Ovary (tissue), 9 donors: ENCODE results near the gene MUL1. TPM values are rescaled to one million over a fixed set of nuclear protein-coding genes. Genes with fewer than 3 reads are reported as not detected.

ENCODE experiments used
- DNase-seq, 5 donors: peaks; one replicate each; pipeline ENCODE4 v3.0.0-alpha.2; 2019 to 2020
- H3K27ac ChIP-seq, 2 donors: fragments of 200-600 bp; one replicate each; pipeline versions ENCODE4 v1.5.1 to v1.8.0; 2019 to 2022
- H3K27me3 ChIP-seq: fragments of 200-600 bp; one replicate; pipeline ENCODE4 v1.8.0; 2022
- H3K36me3 ChIP-seq: fragments of 200-600 bp; sonication (generic); one replicate; pipeline ENCODE4 v1.5.1; 2019
- H3K4me1 ChIP-seq: one replicate; pipeline ENCODE4 v1.8.1; 2013; ENCODE audit warnings: mild to moderate bottlenecking, moderate library complexity; ENCODE audit not compliant: insufficient read depth
- H3K4me3 ChIP-seq: fragments of 200-600 bp; sonication (generic); one replicate; pipeline ENCODE4 v1.5.1; 2017
- H3K9me3 ChIP-seq, 2 donors: fragments of 200-600 bp in 1 of 2; sonication (generic) in 1 of 2; one replicate each; pipeline versions ENCODE4 v1.5.1 to v1.8.1; 2013 to 2019; ENCODE audit warnings: mild to moderate bottlenecking in 1 of 2, moderate library complexity in 1 of 2
- EP300 ChIP-seq: sonication (generic); formaldehyde crosslinking; IDR thresholded peaks from one replicate; pipeline ENCODE4 v1.6.1; 2017; ENCODE audit warnings: antibody characterized with exemption
- POLR2A ChIP-seq: fragments of 450-650 bp; IDR thresholded peaks from one replicate; pipeline ENCODE4 v1.6.1; 2017; ENCODE audit warnings: antibody characterized with exemption, mild to moderate bottlenecking, moderate library complexity
- WGBS, 3 donors: extraction: QIAGEN DNeasy Blood & Tissue Kit in 1 of 3; methylation state at CpG; one replicate each; pipeline versions ENCODE4 v1.1.5 to v1.1.7; 2013 to 2017; 5-methylcytosine and 5-hydroxymethylcytosine counted together
- intact Hi-C, 4 donors: fragments of 100-400 bp; cut with DNase I; formaldehyde crosslinking; loops; one replicate each; pipeline versions ENCODE4 v1.11.0 to v1.15.1; 2022 to 2023
- polyA plus RNA-seq, 2 donors: library from polyadenylated mRNA; stranded (reverse); fragments of 200-250 nt in 1 of 2; fragments of 350-450 nt in 1 of 2; fragmentation: Illumina TruSeq in 1 of 2; extraction: RNeasy Lipid Tissue Mini Kit (QIAGEN cat#74804) in 1 of 2; gene quantifications; one replicate each; pipeline ENCODE4 v1.2.3, GENCODE V29; 2013 to 2014
- total RNA-seq, 7 donors: library from RNA; depleted of rRNA in 2 of 7; stranded (reverse); fragments of >200 nt in 2 of 7; fragmentation: NEBNext Ultra II Directional in 3 of 7; extraction: Animal tissue kit (Norgen Biotek cat#: 25700) in 3 of 7; gene quantifications; one replicate each; pipeline versions ENCODE4 v1.1.0 to v1.2.4, GENCODE V29; 2016 to 2023
- TF ChIP-seq, protein P1 (sequence below), 3 donors: fragments of 450-650 bp in 2 of 3; fragments of 200-600 bp in 1 of 3; IDR thresholded peaks; one replicate each; pipeline versions ENCODE4 v1.5.1 to v1.8.0; 2016 to 2022; ENCODE audit warnings: antibody characterized with exemption in 3 of 3, mild to moderate bottlenecking in 1 of 3
- donor health status: DM: no; HTN: no; CAD: no; lungs with moderate emphysema.
- donor health status: DM: no; HTN: no; CAD: no.
- donor health status: Bipolar disorder and iron deficiency.
- donor health status: DM: yes; HTN: yes; CAD: no.
- donor health status: DM: no; HTN: no; CAD: no.
- donor health status: DM: yes; HTN: yes; CAD: no.

The MUL1 gene
- total and polyA plus RNA-seq, 9 donors: 16.7 to 31.6 (median 23.9) TPM

DNA sequence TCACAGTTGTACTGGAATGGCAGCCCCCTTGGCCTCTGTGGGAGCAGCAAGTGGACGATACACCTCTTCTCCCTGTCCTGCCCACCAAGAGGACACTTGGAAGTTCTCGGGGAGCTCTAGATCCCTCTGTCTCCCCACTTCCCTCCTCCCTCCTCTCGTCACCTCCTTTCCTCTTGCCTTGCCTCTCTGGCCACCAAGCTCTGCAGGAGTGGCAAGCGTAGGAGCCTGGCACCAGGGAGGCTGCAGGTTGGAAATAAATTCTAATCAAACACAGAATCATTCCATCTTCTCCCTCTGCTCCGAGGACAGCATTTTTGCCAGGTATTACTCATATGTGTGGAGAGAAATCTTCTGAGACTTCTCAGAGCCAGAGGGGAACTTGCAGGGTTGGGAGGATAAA is 42.8 kb downstream of the MUL1 start:
- H3K4me3 ChIP-seq: no peak overlapping the region
- H3K36me3 ChIP-seq: no peaks in the 10 kb centered on the region
- no peaks in the 10 kb centered on the region for H3K4me1 ChIP-seq
- TF ChIP-seq POLR2A (no peak), EP300 (no peak)
- TF ChIP-seq, protein P1, sequence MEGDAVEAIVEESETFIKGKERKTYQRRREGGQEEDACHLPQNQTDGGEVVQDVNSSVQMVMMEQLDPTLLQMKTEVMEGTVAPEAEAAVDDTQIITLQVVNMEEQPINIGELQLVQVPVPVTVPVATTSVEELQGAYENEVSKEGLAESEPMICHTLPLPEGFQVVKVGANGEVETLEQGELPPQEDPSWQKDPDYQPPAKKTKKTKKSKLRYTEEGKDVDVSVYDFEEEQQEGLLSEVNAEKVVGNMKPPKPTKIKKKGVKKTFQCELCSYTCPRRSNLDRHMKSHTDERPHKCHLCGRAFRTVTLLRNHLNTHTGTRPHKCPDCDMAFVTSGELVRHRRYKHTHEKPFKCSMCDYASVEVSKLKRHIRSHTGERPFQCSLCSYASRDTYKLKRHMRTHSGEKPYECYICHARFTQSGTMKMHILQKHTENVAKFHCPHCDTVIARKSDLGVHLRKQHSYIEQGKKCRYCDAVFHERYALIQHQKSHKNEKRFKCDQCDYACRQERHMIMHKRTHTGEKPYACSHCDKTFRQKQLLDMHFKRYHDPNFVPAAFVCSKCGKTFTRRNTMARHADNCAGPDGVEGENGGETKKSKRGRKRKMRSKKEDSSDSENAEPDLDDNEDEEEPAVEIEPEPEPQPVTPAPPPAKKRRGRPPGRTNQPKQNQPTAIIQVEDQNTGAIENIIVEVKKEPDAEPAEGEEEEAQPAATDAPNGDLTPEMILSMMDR (IDR thresholded peaks at IDR 0.05): no peak
- WGBS, 3 donors: 66 to 70% (median 68%) methylated on average over 5 of the region's 5 CpGs
- H3K27ac ChIP-seq: no peak overlapping the region
- intact Hi-C loops: no loop called here
- no peaks in the 10 kb centered on the region for H3K9me3 ChIP-seq
- no peak for DNase-seq
- no peaks in the 10 kb centered on the region for H3K27me3 ChIP-seq

DNA sequence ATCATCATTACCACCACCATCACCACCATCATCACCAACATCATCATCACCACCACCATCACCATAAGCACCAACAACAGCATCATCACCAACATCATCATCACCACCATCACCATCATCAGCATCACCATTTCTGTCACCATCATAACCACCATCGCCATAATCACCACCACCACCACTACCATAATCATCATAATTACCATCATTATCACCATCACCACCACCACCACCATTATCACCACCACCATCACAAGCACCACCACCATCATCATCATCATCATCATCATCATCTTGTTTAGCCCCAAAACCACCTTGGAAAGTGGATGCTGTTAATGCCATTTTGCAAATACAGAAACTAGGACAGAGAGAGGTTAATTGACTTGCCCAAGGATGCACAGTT is 44.4 kb downstream of the MUL1 start:
- H3K9me3 ChIP-seq: no peaks in the 10 kb centered on the region
- intact Hi-C loops: no loop called here
- TF ChIP-seq EP300 (no peak), POLR2A (no peak)
- TF ChIP-seq, protein P1 (IDR thresholded peaks at IDR 0.05): no peak

DNA sequence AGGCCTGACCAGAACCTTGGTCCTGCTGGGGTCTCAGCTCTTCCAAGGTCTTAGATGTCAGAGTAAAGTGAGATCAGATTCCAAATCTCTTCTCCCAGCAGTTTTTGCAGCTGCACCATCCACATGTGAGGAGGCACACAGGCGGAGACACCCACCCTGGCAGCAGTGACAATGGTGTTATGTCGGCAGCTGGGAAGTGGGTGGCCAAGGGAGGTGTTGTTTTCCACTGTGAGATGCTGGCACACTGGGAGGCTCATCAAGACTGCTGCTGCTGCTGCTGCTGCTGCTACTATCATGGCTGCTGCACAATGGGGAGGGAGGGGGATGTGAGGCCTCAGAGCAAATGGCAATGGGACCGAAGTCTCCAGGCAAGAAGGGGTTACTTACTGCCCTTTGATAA is 45.6 kb downstream of the MUL1 start:
- Histone ChIP-seq H3K36me3 (no peaks in the 10 kb centered on the region), H3K27me3 (no peaks in the 10 kb centered on the region), H3K4me1 (no peaks in the 10 kb centered on the region), H3K27ac (no peak overlapping the region), H3K4me3 (no peak overlapping the region), H3K9me3 (no peaks in the 10 kb centered on the region)
- no peak for TF ChIP-seq EP300
- no peak for TF ChIP-seq POLR2A
- TF ChIP-seq, protein P1 (IDR thresholded peaks at IDR 0.05): no peak
- intact Hi-C loops: no loop called here
- DNase-seq: no peak
- 80 to 89% (median 86%) methylated on average over 3 of the region's 3 CpGs for WGBS, 3 donors

More for the DNA sequence above, 44.4 kb downstream of the MUL1 start:
- H3K27ac ChIP-seq: no peak overlapping the region
- H3K36me3 ChIP-seq: no peaks in the 10 kb centered on the region
- 86 to 96% (median 89%) methylated on average over 1 of the region's 1 CpG for WGBS, 3 donors
- H3K4me1 ChIP-seq: no peaks in the 10 kb centered on the region
- no peak overlapping the region for H3K4me3 ChIP-seq
- no peaks in the 10 kb centered on the region for H3K27me3 ChIP-seq
- no peak for DNase-seq

DNA sequence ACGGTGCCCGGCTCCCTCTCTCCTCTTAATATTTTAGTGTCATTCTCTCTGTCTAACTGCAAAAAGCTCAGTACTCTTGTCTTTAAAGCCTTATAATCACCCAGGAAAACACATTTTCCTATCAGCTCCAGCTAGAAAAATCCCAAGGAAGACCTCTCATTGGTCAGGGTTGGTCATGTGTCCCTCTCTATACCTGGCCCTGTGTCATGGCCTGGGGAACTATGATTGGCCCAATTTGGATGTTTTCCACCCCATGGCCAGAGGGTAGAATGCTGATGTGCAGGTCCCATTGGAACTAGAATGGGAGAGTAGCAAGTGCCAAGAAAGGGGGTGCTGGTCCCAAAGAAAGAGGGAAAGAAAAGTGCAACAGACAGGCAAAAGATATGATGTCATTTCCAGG is 49.2 kb downstream of the MUL1 start:
- no peaks in the 10 kb centered on the region for H3K9me3 ChIP-seq
- H3K4me1 ChIP-seq: no peaks in the 10 kb centered on the region
- TF ChIP-seq, protein P1 (IDR thresholded peaks at IDR 0.05): no peak
- TF ChIP-seq POLR2A (no peak), EP300 (no peak)
- no peak overlapping the region for H3K4me3 ChIP-seq
- H3K27me3 ChIP-seq: no peaks in the 10 kb centered on the region
- H3K27ac ChIP-seq: no peak overlapping the region
- WGBS, 3 donors: 89 to 98% (median 94%) methylated on average over 2 of the region's 2 CpGs
- intact Hi-C loops: no loop called here
- H3K36me3 ChIP-seq: no peaks in the 10 kb centered on the region
- no peak for DNase-seq

DNA sequence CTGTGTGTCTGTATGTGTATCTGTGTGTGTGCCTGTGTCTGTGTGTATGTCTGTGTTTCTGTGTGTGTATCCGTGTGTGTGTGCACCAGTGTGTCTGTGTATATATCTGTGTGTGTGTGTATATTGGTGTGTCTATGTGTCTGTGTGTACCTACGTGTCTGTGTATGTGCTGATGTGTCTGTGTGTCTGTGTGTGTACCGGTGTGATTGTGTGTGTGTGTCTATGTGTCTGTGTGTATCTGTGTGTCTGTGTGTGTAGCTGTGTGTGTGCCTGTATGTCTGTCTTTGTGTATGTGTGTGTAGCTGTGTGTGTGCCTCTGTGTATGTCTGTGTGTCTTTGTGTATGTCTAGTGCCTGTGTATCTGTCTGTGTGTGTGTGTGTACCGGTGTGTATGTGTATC is 53.9 kb downstream of the MUL1 start:
- intact Hi-C loops: no loop called here
- Histone ChIP-seq H3K27me3 (no peaks in the 10 kb centered on the region), H3K4me3 (no peak overlapping the region), H3K9me3 (no peaks in the 10 kb centered on the region), H3K36me3 (no peaks in the 10 kb centered on the region), H3K27ac (no peak overlapping the region), H3K4me1 (no peaks in the 10 kb centered on the region)
- TF ChIP-seq POLR2A: no peak
- no peak for TF ChIP-seq EP300
- TF ChIP-seq, protein P1 (IDR thresholded peaks at IDR 0.05): no peak
- DNase-seq: no peak
- WGBS, 3 donors: 87 to 90% (median 88%) methylated on average over 4 of the region's 4 CpGs
